Measurements from ENCODE around the gene RAPGEF6.
"Not testable (repeated sequence)": the region's sequence is repeated elsewhere in the genome, so short reads cannot be mapped to it uniquely, and the experiment has no call there.

The RAPGEF6 gene

GRCh38 chr5:131630963-131631350 lies 4.1 kb downstream of the RAPGEF6 start:
- Histone ChIP-seq H3K4me3 (ENCODE audit: insufficient read depth, low read depth, low read length) (no peak overlapping the region), H3K27me3 (ENCODE audit: control insufficient read depth, insufficient read depth, low read length, poor library complexity, severe bottlenecking) (no peaks in the 10 kb centered on the region), H3K27ac (ENCODE audit: insufficient read depth, low read depth, low read length, poor library complexity, severe bottlenecking) (no peak overlapping the region), H3K36me3 (ENCODE audit: control insufficient read depth, insufficient read depth, low read length) (no peaks in the 10 kb centered on the region), H3K9me3 (ENCODE audit: control insufficient read depth, low read length) (no peaks in the 10 kb centered on the region), H3K4me1 (ENCODE audit: control insufficient read depth, insufficient read depth, low read length) (no peaks in the 10 kb centered on the region)
- WGBS, 2 experiments = 84 to 91% methylated on average over 4 of the region's 4 CpGs

- Histone ChIP-seq H3K4me1 (ENCODE audit: control insufficient read depth, insufficient read depth, low read length) (no peaks in the 10 kb centered on the region), H3K9me3 (ENCODE audit: control insufficient read depth, low read length) (no peaks in the 10 kb centered on the region), H3K36me3 (ENCODE audit: control insufficient read depth, insufficient read depth, low read length) (no peaks in the 10 kb centered on the region), H3K27ac (ENCODE audit: insufficient read depth, low read depth, low read length, poor library complexity, severe bottlenecking) (no peak overlapping the region), H3K27me3 (ENCODE audit: control insufficient read depth, insufficient read depth, low read length, poor library complexity, severe bottlenecking) (no peaks in the 10 kb centered on the region), H3K4me3 (ENCODE audit: insufficient read depth, low read depth, low read length) (no peak overlapping the region)
- 87 to 91% methylated on average over 4 of the region's 4 CpGs for WGBS, 2 experiments
Observed at GRCh38 chr5:131630208-131630962, 4.6 kb downstream of the RAPGEF6 start.

DNA sequence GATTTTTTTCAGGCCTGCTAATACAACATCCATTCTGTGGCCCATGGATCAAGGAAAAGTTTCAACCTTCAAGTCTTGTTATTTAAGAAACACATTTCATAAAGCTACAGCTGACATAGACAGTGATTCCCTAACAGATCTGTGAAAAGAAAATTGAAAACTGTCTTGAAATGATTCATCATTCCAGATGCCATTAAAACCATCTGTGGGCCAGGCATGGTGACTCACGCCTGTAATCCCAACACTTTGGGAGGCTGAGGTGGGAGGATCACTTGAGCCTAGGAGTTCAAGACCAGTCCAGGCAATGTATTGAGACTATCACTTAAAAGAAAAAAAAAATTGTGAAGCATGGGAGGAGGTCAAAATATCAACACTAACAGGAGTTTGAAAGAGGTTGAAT lies 6.0 kb downstream of the RAPGEF6 start:
- Histone ChIP-seq H3K4me3 (ENCODE audit: insufficient read depth, low read depth, low read length) (no peak overlapping the region), H3K4me1 (ENCODE audit: control insufficient read depth, insufficient read depth, low read length) (no peaks in the 10 kb centered on the region), H3K27me3 (ENCODE audit: control insufficient read depth, insufficient read depth, low read length, poor library complexity, severe bottlenecking) (no peaks in the 10 kb centered on the region), H3K9me3 (ENCODE audit: control insufficient read depth, low read length) (no peaks in the 10 kb centered on the region), H3K27ac (ENCODE audit: insufficient read depth, low read depth, low read length, poor library complexity, severe bottlenecking) (no peak overlapping the region), H3K36me3 (ENCODE audit: control insufficient read depth, insufficient read depth, low read length) (no peaks in the 10 kb centered on the region)
- WGBS, 2 experiments = 100% methylated on average over 1 of the region's 1 CpG

GRCh38 chr5:131627207-131627865 lies 7.7 kb downstream of the RAPGEF6 start:
- no peaks in the 10 kb centered on the region for H3K36me3 ChIP-seq (ENCODE audit: control insufficient read depth, insufficient read depth, low read length)
- no peaks in the 10 kb centered on the region for H3K9me3 ChIP-seq (ENCODE audit: control insufficient read depth, low read length)
- no peaks in the 10 kb centered on the region for H3K27me3 ChIP-seq (ENCODE audit: control insufficient read depth, insufficient read depth, low read length, poor library complexity, severe bottlenecking)
- H3K4me1 ChIP-seq (ENCODE audit: control insufficient read depth, insufficient read depth, low read length) = no peaks in the 10 kb centered on the region
- H3K27ac ChIP-seq (ENCODE audit: insufficient read depth, low read depth, low read length, poor library complexity, severe bottlenecking) = no peak overlapping the region
- no peak overlapping the region for H3K4me3 ChIP-seq (ENCODE audit: insufficient read depth, low read depth, low read length)
- 93% methylated on average over 3 to 4 of the region's 4 CpGs for WGBS, 2 experiments

DNA sequence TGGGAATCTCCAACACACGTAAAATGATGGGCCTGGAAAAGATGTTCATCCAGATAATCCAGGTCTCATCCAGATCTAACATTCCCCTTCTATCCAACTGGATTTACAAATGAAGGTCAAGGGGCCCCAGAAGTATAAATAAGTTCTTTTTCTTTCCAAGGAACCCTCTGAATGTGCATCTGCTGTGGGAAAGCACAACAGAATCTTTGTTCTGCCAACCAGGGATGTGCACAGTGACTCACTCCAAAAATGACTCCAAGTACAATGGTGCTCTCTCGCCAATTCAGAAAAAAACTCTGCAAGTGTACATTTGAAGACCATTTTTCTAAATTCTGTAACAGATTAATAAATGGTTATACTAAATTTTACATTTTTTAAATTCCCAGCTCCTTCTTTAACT lies 12.4 kb downstream of the RAPGEF6 start:
- Histone ChIP-seq H3K27ac (ENCODE audit: insufficient read depth, low read depth, low read length, poor library complexity, severe bottlenecking) (no peak overlapping the region), H3K36me3 (ENCODE audit: control insufficient read depth, insufficient read depth, low read length) (no peaks in the 10 kb centered on the region), H3K9me3 (ENCODE audit: control insufficient read depth, low read length) (no peaks in the 10 kb centered on the region), H3K4me3 (ENCODE audit: insufficient read depth, low read depth, low read length) (no peak overlapping the region), H3K4me1 (ENCODE audit: control insufficient read depth, insufficient read depth, low read length) (no peaks in the 10 kb centered on the region), H3K27me3 (ENCODE audit: control insufficient read depth, insufficient read depth, low read length, poor library complexity, severe bottlenecking) (no peaks in the 10 kb centered on the region)
- WGBS, 2 experiments = 92 to 97% methylated on average over 2 of the region's 2 CpGs

DNA sequence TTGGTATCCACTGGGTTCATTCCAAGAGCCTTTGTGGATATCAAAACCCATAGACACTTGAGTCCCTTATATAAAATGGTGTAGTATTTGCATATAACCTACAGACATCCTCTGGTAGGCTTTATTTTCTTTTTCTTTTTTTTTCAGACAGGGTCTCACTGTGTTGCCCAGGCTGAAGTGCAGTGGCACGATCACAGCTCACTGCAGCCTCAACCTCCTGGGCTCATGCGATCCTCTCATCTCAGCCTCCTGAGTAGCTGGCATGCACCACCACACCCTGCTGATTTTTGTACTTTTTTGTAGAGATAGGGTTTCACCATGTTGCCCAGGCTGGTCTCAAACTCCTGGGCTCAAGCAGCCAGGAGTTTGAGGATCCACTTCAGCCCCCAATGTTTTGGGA lies 13.9 kb downstream of the RAPGEF6 start:
- not testable (repeated sequence) for H3K4me3 ChIP-seq (ENCODE audit: insufficient read depth, low read depth, low read length); H3K27me3 ChIP-seq (ENCODE audit: control insufficient read depth, insufficient read depth, low read length, poor library complexity, severe bottlenecking); H3K4me1 ChIP-seq (ENCODE audit: control insufficient read depth, insufficient read depth, low read length); H3K27ac ChIP-seq (ENCODE audit: insufficient read depth, low read depth, low read length, poor library complexity, severe bottlenecking); H3K9me3 ChIP-seq (ENCODE audit: control insufficient read depth, low read length); H3K36me3 ChIP-seq (ENCODE audit: control insufficient read depth, insufficient read depth, low read length)
- 91 to 94% methylated on average over 2 of the region's 2 CpGs for WGBS, 2 experiments

DNA sequence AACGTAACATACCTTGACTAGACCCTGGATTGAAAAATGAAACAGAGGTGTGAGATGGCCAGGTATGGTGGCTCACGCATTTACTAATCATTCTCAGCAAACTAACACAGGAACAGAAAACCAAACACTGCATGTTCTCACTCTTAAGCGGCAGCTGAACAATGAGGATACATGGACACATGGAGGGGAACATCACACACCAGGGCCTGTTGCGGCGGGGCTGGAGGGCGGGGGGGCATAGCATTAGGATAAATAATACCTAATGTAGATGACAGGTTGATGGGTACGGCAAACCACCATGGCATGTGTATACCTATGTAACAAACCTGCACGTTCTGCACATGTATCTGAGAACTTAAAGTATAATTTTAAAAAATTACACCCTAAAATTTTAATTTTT lies 15.9 kb downstream of the RAPGEF6 start:
- no peaks in the 10 kb centered on the region for H3K4me1 ChIP-seq (ENCODE audit: control insufficient read depth, insufficient read depth, low read length)
- no peak overlapping the region for H3K4me3 ChIP-seq (ENCODE audit: insufficient read depth, low read depth, low read length)
- H3K36me3 ChIP-seq (ENCODE audit: control insufficient read depth, insufficient read depth, low read length) = no peaks in the 10 kb centered on the region
- no peak overlapping the region for H3K27ac ChIP-seq (ENCODE audit: insufficient read depth, low read depth, low read length, poor library complexity, severe bottlenecking)
- no peaks in the 10 kb centered on the region for H3K9me3 ChIP-seq (ENCODE audit: control insufficient read depth, low read length)
- H3K27me3 ChIP-seq (ENCODE audit: control insufficient read depth, insufficient read depth, low read length, poor library complexity, severe bottlenecking) = no peaks in the 10 kb centered on the region
- 86 to 87% methylated on average over 6 to 8 of the region's 8 CpGs for WGBS, 2 experiments

- 87 to 93% methylated on average over 10 to 11 of the region's 11 CpGs for WGBS, 2 experiments
- H3K27me3 ChIP-seq (ENCODE audit: control insufficient read depth, insufficient read depth, low read length, poor library complexity, severe bottlenecking) = no peaks in the 10 kb centered on the region
Observed at GRCh38 chr5:131617140-131617822, 17.7 kb downstream of the RAPGEF6 start.

DNA sequence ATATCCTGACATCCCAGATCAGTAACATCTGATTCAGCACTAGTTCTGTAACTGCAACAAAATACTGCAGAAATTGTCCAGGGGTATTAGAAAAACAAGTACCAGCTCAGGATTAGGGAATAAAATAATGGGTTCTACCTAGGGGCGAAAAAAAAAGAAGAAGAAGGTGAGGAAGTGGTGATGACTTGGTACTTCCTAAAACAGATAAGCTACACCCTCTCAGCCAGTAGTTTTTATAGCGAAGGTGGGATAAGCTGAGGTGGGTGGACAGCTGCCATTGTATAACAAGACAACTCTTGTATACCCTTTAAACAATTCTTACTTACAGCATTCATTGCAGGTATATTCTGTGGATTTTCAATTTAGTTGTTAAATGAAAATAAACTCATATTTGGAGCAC lies 19.1 kb downstream of the RAPGEF6 start:
- no peak overlapping the region for H3K27ac ChIP-seq (ENCODE audit: insufficient read depth, low read depth, low read length, poor library complexity, severe bottlenecking)
- no peaks in the 10 kb centered on the region for H3K27me3 ChIP-seq (ENCODE audit: control insufficient read depth, insufficient read depth, low read length, poor library complexity, severe bottlenecking)
- no peaks in the 10 kb centered on the region for H3K9me3 ChIP-seq (ENCODE audit: control insufficient read depth, low read length)
- no peaks in the 10 kb centered on the region for H3K36me3 ChIP-seq (ENCODE audit: control insufficient read depth, insufficient read depth, low read length)
- WGBS, 2 experiments = 88% methylated on average over 1 to 2 of the region's 2 CpGs
- H3K4me3 ChIP-seq (ENCODE audit: insufficient read depth, low read depth, low read length) = no peak overlapping the region
- no peaks in the 10 kb centered on the region for H3K4me1 ChIP-seq (ENCODE audit: control insufficient read depth, insufficient read depth, low read length)

More at GRCh38 chr5:131617140-131617822, 17.7 kb downstream of the RAPGEF6 start:
- no peaks in the 10 kb centered on the region for H3K36me3 ChIP-seq (ENCODE audit: control insufficient read depth, insufficient read depth, low read length)
- H3K4me1 ChIP-seq (ENCODE audit: control insufficient read depth, insufficient read depth, low read length) = no peaks in the 10 kb centered on the region
- no peak overlapping the region for H3K4me3 ChIP-seq (ENCODE audit: insufficient read depth, low read depth, low read length)
- H3K27ac ChIP-seq (ENCODE audit: insufficient read depth, low read depth, low read length, poor library complexity, severe bottlenecking) = no peak overlapping the region
- H3K9me3 ChIP-seq (ENCODE audit: control insufficient read depth, low read length) = no peaks in the 10 kb centered on the region

- no peaks in the 10 kb centered on the region for H3K9me3 ChIP-seq (ENCODE audit: control insufficient read depth, low read length)
- H3K4me1 ChIP-seq (ENCODE audit: control insufficient read depth, insufficient read depth, low read length) = no peaks in the 10 kb centered on the region
- H3K27me3 ChIP-seq (ENCODE audit: control insufficient read depth, insufficient read depth, low read length, poor library complexity, severe bottlenecking) = no peaks in the 10 kb centered on the region
- H3K27ac ChIP-seq (ENCODE audit: insufficient read depth, low read depth, low read length, poor library complexity, severe bottlenecking) = no peak overlapping the region
- no peaks in the 10 kb centered on the region for H3K36me3 ChIP-seq (ENCODE audit: control insufficient read depth, insufficient read depth, low read length)
- H3K4me3 ChIP-seq (ENCODE audit: insufficient read depth, low read depth, low read length) = no peak overlapping the region
Observed at GRCh38 chr5:131613423-131613822, 21.6 kb downstream of the RAPGEF6 start.
